HG03159 (cell line): ENCODE measurements around the gene CEMIP2.
"Not testable (repeated sequence)": the region's sequence is repeated elsewhere in the genome, so short reads cannot be mapped to it uniquely, and the experiment has no call there.

Experiments used
- ATAC-seq: cut with Tn5 transposase; IDR thresholded peaks from one replicate; pipeline ENCODE4 v1.9.1; 2021; ENCODE audit warnings: mild to moderate bottlenecking, moderate library complexity; ENCODE audit not compliant: unreplicated experiment

CEMIP2 gene

GRCh38 chr9:71680189-71680980, 87.9 kb downstream of the CEMIP2 start:
- ATAC-seq = peak; percentile 49

- no peak for ATAC-seq
Observed at GRCh38 chr9:71678999-71679398, 89.3 kb downstream of the CEMIP2 start.

- no peak for ATAC-seq
Observed at GRCh38 chr9:71677209-71677608, 91.1 kb downstream of the CEMIP2 start.

GRCh38 chr9:71676460-71676859, 91.9 kb downstream of the CEMIP2 start:
- ATAC-seq = no peak

- ATAC-seq = no peak
Observed at GRCh38 chr9:71675857-71676165, 92.5 kb downstream of the CEMIP2 start.

GRCh38 chr9:71675105-71675856, 93.0 kb downstream of the CEMIP2 start:
- ATAC-seq = no peak

- ATAC-seq = no peak
Observed at GRCh38 chr9:71672573-71672972, 95.7 kb downstream of the CEMIP2 start.

- no peak for ATAC-seq
Observed at GRCh38 chr9:71671289-71671688, 97.0 kb downstream of the CEMIP2 start.

- ATAC-seq = peak; percentile 72
Observed at GRCh38 chr9:71670121-71670520, 98.2 kb downstream of the CEMIP2 start.

- ATAC-seq = no peak
Observed at GRCh38 chr9:71669284-71669995, 98.9 kb downstream of the CEMIP2 start.

GRCh38 chr9:71668717-71669116, 99.6 kb downstream of the CEMIP2 start:
- ATAC-seq = no peak

- ATAC-seq = no peak
Observed at GRCh38 chr9:71665247-71665646, 103.1 kb downstream of the CEMIP2 start.

GRCh38 chr9:71664566-71664965, 103.7 kb downstream of the CEMIP2 start:
- ATAC-seq = no peak

- no peak for ATAC-seq
Observed at GRCh38 chr9:71663931-71664459, 104.3 kb downstream of the CEMIP2 start.

GRCh38 chr9:71663216-71663615, 105.1 kb downstream of the CEMIP2 start:
- no peak for ATAC-seq

- no peak for ATAC-seq
Observed at GRCh38 chr9:71662082-71662481, 106.2 kb downstream of the CEMIP2 start.

- ATAC-seq = not testable (repeated sequence)
Observed at GRCh38 chr9:71657276-71657675, 111.0 kb downstream of the CEMIP2 start.

- no peak for ATAC-seq
Observed at GRCh38 chr9:71656496-71656895, 111.8 kb downstream of the CEMIP2 start.

GRCh38 chr9:71655778-71656177, 112.5 kb downstream of the CEMIP2 start:
- no peak for ATAC-seq

GRCh38 chr9:71655141-71655540, 113.2 kb downstream of the CEMIP2 start:
- no peak for ATAC-seq

- ATAC-seq = no peak
Observed at GRCh38 chr9:71652480-71652879, 115.8 kb downstream of the CEMIP2 start.

GRCh38 chr9:71648453-71648852, 119.9 kb downstream of the CEMIP2 start:
- ATAC-seq = no peak
